Globus pallidus (tissue), 1 donor: ENCODE results near the gene PEF1.
A peak's percentile ranks its signal among the peaks of the same experiment; 100 is the strongest.

Experiments
- DNase-seq: peaks from one replicate; pipeline ENCODE4 v3.0.0-alpha.2; 2015; ENCODE audit warnings: low spot score

PEF1 gene

GRCh38 chr1:31671561-31672201 is 27.0 kb upstream of the PEF1 start:
- no peak for DNase-seq

DNA sequence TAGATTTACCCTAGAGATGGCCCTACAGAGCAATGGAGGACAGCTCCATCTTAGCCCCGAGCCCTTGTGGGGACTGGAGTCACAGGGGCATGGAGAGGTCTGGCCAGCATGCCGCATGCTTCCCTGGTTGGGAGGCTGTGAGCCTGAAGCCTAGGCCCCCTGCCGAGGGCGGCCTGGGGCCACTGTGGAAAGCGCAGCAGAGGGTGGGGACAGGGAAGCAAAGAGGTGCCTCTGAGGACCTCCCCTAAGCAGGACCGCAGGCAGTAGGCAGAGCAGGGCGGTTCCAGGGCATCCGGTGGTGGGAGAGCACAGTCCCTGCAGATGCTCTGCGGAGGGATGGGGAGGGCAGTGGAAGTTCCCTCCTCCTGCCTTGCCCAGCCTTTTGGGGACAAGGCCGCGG is 26.5 kb upstream of the PEF1 start:
- DNase-seq = no peak

- no peak for DNase-seq
Observed at GRCh38 chr1:31670593-31670964, 25.9 kb upstream of the PEF1 start.

DNA sequence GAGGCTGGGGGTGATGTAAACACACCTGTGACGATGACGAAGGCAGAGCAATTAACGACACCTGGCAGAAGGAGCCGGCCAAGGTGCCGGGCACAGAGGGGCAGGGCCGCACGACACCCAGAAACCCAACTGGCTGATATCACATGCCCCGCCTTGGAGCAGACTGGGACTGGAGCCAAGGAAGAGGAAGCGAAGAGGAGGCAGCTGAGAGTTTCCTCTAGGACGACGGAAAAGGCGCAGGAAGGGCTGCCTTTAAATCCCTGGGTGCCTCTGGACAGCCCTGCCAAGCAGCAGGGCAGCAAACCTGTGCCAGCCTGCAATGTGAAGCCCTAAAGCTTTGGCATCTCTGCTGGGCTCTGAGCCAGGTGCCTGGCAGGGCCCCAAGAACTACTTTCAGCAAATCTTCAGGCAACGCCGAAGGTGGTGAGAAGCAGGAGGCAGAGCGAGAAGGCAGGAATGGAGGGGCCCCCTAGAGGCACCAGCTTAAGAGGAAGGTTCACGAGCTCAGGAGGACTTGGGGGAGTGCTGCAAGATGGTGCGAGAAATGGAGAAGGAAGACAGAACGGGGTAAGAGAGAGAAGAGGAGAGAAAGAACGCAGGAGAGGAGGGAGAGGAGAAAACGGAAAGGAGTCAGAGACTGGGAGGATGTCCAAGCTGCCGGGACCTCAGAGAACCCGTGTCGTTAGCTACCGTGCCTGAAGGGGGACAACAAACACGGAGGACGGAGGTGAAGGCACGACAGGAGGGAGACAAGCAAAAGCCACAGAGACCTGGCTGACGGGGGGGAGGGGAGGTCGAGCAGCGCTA is 25.3 kb upstream of the PEF1 start:
- DNase-seq = peak; percentile 66

DNA sequence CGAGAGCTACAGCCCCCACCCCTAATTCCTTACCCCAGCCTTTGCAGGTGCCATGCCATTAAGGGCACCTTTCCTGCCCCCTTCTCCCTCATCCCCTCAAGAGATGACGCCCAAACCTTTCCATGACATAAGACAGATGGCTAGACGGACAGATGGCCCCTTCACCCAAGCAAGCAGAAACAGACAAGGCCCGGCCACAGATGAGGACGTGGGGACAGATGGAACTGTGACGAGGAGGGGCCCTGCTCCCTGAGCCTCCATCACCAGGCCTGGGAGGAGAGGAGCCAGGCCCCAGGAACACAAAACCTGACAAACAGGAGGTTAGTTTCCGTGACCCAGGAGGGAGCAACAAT is 24.7 kb upstream of the PEF1 start:
- no peak for DNase-seq

DNA sequence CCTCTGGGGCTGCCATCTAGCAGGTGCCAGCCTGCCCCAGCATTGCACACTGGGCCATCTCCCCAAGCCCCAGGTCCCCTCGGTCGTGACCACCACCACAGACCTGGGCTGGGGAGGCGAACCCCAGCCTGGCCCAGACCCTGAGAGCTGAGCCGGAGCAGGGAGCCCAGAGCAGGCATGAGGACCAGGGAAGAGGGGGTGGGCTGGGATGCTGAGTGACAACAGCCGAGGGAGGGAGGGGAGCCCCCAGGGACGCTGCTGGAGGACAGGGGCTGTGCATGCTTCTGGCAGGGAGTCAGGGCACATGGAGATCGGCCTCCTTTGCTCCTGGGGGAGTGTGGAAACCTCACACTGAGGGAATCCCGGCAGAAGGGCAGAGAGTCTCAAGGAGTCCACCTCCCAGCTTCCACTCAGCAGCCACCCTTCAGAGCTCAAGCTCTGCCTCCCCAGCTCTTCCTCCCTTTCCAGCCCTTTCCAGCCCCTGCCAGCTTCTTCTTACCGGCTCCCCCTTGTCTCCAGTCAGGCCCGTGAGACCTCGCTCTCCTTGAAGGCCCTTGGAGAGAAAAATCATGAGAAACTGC is 23.7 kb upstream of the PEF1 start:
- no peak for DNase-seq

GRCh38 chr1:31667065-31667785 is 22.5 kb upstream of the PEF1 start:
- DNase-seq = no peak

- DNase-seq = no peak
Observed at GRCh38 chr1:31666263-31666963, 21.7 kb upstream of the PEF1 start.

GRCh38 chr1:31665234-31665878 is 20.7 kb upstream of the PEF1 start:
- no peak for DNase-seq

DNA sequence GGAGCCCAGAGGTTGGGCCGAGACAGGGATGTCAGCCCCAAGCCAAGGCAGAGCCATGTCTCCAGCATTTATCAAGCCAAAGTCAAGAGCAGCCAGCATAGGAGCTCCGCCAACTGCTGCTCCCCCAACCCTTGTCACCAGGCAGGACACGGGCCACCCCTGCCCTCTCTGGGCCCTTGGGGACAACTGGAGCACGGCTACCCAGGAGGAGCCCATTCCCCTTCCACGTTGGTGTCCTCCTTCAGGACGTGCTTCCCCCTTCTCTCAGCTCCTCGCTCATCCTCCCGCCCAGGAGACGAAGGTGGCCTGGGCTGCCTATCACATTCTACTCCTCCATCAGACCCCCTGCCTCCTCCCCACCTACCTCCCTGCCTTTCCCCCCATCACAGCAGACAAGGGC is 19.9 kb upstream of the PEF1 start:
- no peak for DNase-seq

DNA sequence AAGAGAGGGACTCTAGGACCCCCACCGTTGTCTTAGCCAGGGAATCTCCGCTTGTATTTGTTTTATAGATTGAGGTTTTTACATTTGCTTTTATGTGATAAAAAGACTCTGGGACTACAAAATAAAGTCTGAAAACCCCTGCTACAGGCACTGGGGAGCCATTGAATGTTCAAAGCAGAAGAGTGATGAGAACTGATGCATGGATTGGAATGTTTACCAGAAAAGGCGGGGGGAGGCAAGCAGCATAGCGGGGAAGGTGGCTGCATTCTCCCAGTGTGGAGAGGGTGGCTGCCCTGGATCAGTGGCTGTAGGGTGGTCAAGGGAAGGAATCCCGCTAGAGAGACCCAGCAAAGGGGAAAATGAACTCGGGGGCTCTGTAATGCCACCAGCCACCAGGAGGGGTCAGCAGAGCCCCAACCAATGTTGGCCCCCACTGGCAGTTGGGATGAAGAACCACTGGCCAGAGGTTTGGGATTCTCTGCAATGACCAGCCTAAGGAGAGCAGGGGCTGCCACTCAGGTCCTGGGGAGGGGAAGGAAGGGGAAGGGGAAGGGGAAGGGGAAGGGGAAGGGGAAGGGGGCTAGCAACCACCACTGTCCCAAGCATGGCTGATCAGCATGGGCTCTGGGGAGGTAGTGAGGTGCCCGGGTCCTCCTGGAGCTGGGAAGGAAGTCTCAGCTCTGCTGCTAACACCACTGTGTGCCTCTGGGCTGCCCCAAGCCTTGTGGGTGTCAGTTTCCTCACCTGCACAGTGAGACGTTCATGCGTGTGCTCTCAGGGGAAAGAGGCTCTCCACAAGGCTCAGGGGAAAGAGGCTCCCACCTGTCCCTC is 19.2 kb upstream of the PEF1 start:
- peak; percentile 45 for DNase-seq

- DNase-seq = no peak
Observed at GRCh38 chr1:31662463-31662862, 17.8 kb upstream of the PEF1 start.

DNA sequence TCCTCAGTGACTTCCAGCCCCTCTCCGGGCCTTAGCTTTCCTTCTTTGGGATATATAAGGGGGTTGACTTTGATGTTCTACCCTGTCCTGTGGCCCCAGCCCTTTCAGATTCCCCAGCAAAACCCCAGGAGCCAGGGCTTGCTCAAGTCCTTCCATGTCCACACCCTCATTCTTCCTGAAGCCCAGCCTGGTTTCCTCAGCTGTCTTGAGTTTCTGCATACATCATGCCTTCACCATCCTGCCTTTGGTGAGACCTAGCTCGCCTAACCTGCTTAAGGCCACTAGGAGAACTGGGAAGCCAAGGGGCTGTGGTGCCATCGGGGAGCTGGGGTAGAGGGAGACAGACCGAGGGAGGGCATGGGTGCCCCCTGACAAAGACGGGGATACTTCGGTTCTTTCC is 17.2 kb upstream of the PEF1 start:
- no peak for DNase-seq

GRCh38 chr1:31660871-31661455 is 16.3 kb upstream of the PEF1 start:
- no peak for DNase-seq

DNA sequence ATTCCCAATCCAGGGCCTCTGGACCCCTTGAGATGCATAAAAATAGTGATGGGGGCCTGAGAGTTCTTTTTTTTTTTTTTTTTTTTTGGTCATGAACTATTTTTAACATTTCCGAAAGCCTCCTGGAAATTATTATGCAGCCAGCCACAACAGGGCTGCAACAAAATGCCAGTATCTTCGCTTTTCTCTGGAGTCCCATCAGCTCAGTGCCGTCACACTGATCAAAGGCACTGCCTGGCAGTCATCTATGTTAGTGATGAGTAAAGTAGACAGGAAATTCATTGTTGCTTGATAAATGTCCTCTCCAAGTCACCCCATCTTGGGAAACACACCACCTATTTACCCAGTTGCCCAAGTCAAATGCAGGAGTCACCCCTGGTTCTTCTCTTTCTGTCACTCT is 15.2 kb upstream of the PEF1 start:
- no peak for DNase-seq

DNA sequence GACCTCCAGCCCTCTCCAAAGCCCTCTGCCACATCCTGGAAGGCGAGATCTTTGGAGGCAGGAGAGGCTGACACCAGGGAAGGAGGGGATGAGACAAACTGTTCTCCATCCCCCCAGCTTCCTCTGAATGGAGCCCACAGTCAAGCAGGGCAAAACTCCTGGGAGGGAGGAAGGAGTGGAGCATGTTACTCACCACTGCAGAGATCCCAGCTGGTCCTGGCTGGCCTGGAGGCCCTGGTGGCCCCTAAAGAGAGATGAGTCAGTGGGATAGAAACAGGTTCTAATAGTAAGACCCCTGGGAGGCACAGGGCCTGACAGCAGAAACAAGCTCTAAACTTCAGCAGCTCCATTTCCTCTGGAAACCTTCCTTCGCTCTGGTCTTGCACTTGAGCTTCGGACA is 14.0 kb upstream of the PEF1 start:
- DNase-seq = no peak

DNA sequence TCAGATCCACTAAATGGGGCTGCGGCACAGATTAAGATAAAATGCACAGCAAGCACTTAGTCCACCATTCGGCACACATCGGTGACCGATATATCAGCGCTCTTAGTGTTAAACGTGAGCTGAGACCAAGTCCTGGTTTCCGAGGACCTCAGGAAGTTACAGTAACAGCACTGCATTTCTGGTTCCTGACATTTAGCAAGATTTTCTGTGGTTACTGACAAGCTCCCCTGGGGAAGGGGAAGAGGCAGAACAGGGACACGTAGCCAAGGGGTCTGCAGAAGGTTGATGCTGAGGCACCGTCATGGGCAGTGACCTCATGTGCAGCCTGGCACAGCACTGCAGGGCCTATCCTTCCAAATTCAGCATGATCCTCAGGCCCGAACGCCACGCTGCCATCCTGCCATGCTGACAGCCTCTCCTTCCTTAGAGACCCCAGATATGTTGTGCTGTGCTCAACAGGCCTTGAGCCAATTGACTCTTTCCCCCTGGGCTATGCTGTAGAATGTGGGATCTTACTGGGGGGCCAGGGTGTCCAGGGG is 13.4 kb upstream of the PEF1 start:
- DNase-seq = no peak

- DNase-seq = no peak
Observed at GRCh38 chr1:31657020-31657804, 12.5 kb upstream of the PEF1 start.

GRCh38 chr1:31655756-31656155 is 11.1 kb upstream of the PEF1 start:
- no peak for DNase-seq
